WERI-Rb-1 (cell line): ENCODE measurements around the gene TNFRSF19.
A peak's percentile ranks its signal among the peaks of the same experiment; 100 is the strongest.

Experiments
- DNase-seq: peaks from one replicate; pipeline ENCODE4 v3.0.0-alpha.2; 2020
- H3K27ac ChIP-seq: fragments of 250-450 bp; sonication (Bioruptor Pico); 2 replicates; pipeline ENCODE4 v1.5.1; 2020; ENCODE audit warnings: mild to moderate bottlenecking, moderate library complexity
- H3K27me3 ChIP-seq: fragments of 250-450 bp; sonication (Bioruptor Pico); 2 replicates; pipeline ENCODE4 v1.5.1; 2021; ENCODE audit warnings: mild to moderate bottlenecking, low read depth, moderate library complexity; ENCODE audit not compliant: insufficient read depth, severe bottlenecking
- H3K36me3 ChIP-seq: fragments of 250-450 bp; sonication (Bioruptor Pico); 2 replicates; pipeline ENCODE4 v1.5.1; 2020; ENCODE audit warnings: mild to moderate bottlenecking, moderate library complexity
- H3K4me3 ChIP-seq: 2 replicates; pipeline ENCODE4 v1.5.1; 2011; ENCODE audit warnings: low read depth, mild to moderate bottlenecking, control low read depth, low read length
- H3K9me3 ChIP-seq: fragments of 250-450 bp; sonication (Bioruptor Pico); 2 replicates; pipeline ENCODE4 v1.5.1; 2021; ENCODE audit warnings: mild to moderate bottlenecking, moderate library complexity; ENCODE audit not compliant: severe bottlenecking
- CTCF ChIP-seq: IDR thresholded peaks from 2 replicates; pipeline ENCODE4 v1.5.1; 2011; ENCODE audit warnings: low read depth, mild to moderate bottlenecking, control low read depth, inconsistent platforms, low read length

TNFRSF19 gene

GRCh38 chr13:23679220-23679619 is 109.0 kb downstream of the TNFRSF19 start:
- peak overlapping the region; percentile 11; the same call in 1 of the 2 replicates for H3K27ac ChIP-seq
- TF ChIP-seq CTCF: no peak
- no peak for DNase-seq
- H3K36me3 ChIP-seq: no peaks in the 10 kb centered on the region
- H3K4me3 ChIP-seq: no peak overlapping the region
- H3K27me3 ChIP-seq: no peaks in the 10 kb centered on the region
- peaks cover 15% of the 10 kb centered on the region for H3K9me3 ChIP-seq

- no peaks in the 10 kb centered on the region for H3K36me3 ChIP-seq
- H3K4me3 ChIP-seq: no peak overlapping the region
- no peak for DNase-seq
- H3K27me3 ChIP-seq: no peaks in the 10 kb centered on the region
- TF ChIP-seq CTCF: no peak
- H3K27ac ChIP-seq: no peak overlapping the region
- peaks cover 19% of the 10 kb centered on the region for H3K9me3 ChIP-seq
Measured at GRCh38 chr13:23680845-23681669, 110.8 kb downstream of the TNFRSF19 start.

DNA sequence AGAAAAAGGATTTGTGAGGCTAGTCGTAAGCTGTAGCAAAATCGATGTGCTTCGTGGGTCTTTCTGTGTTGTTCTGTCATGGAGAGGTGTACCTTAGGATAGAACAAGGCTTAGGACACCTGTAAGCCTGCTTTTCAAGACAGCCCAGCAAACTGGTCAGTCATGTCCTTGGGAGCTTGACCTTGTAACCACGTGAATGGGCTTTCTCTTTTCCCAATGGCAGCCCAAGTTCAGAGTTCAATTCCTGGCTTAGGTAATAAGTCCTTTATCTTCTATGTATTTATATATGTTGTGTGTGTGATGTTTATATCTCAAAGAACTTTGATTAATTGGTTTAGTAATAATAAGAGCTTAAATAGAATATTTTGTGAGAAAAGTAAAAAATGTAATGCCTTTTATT is 112.9 kb downstream of the TNFRSF19 start:
- DNase-seq: no peak
- TF ChIP-seq CTCF: no peak
- no peak overlapping the region for H3K27ac ChIP-seq
- H3K9me3 ChIP-seq: peaks cover 11% of the 10 kb centered on the region
- no peaks in the 10 kb centered on the region for H3K27me3 ChIP-seq
- H3K4me3 ChIP-seq: no peak overlapping the region
- H3K36me3 ChIP-seq: no peaks in the 10 kb centered on the region

GRCh38 chr13:23684647-23685046 is 114.4 kb downstream of the TNFRSF19 start:
- Histone ChIP-seq H3K27me3 (no peaks in the 10 kb centered on the region), H3K9me3 (peaks cover 6% of the 10 kb centered on the region), H3K4me3 (no peak overlapping the region), H3K36me3 (no peaks in the 10 kb centered on the region), H3K27ac (no peak overlapping the region)
- no peak for TF ChIP-seq CTCF
- DNase-seq: no peak

DNA sequence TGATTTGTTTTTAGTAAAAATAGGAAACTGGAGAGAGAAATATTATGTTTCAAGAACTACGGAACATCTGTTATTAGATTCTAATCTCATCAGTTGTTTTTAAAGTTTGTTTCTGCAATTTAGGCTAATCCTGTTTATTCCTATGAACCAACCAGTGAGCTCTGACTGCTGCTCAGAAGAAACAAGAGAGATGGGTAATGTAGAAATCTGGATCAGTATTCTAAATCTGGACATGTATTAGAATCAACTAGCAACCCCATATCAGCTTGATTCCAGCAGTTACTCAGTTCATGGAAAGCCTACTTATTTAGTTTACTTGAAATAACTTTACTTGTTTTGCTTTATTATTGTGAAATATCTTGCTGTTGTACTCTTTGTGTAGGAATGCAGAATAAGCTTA is 115.2 kb downstream of the TNFRSF19 start:
- no peaks in the 10 kb centered on the region for H3K27me3 ChIP-seq
- H3K27ac ChIP-seq: no peak overlapping the region
- no peak for DNase-seq
- H3K4me3 ChIP-seq: no peak overlapping the region
- peaks cover 6% of the 10 kb centered on the region for H3K9me3 ChIP-seq
- H3K36me3 ChIP-seq: no peaks in the 10 kb centered on the region
- no peak for TF ChIP-seq CTCF

DNA sequence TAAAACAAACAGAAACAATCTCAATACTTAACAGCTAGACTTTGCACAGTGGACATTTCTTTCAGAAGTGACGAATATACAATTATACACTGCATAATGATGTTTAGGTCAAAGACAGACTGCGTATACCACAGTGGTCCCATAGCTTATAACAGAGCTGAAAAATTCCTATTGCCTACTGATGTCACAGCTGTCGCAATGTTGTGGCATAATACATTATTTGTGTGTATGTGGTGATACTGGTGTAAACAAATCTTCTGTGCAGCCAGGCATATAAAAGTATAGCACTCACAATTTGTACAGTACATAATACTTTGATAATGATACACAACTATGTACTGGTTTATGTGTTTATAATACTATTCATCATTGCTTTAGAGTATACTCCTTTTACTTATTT is 116.7 kb downstream of the TNFRSF19 start:
- Histone ChIP-seq H3K36me3 (no peaks in the 10 kb centered on the region), H3K27ac (no peak overlapping the region), H3K4me3 (no peak overlapping the region), H3K9me3 (peaks cover 4% of the 10 kb centered on the region), H3K27me3 (no peaks in the 10 kb centered on the region)
- no peak for TF ChIP-seq CTCF
- DNase-seq: no peak
